ENCODE data around the gene ZNF296. TPM values are rescaled to one million over a fixed set of nuclear protein-coding genes. Genes with fewer than 3 reads are reported as not detected.

ZNF296 gene
- total RNA-seq (2021; fragmentation: NEBNext Ultra II Directional; extraction: Animal tissue kit (Norgen Biotek cat#: 25700)) (6.8 and 7.5 TPM in 2 replicates), polyA plus RNA-seq (2011; rRNA removed) (2.7 and 6.4 TPM in 2 replicates), polyA minus RNA-seq (2011; rRNA and poly(A)+ RNA removed) (1.1 TPM in 2 replicates)
- 2.3 TPM for polyA plus RNA-seq (2011; cell fraction: cytosol; rRNA removed)
- polyA plus RNA-seq (2011; cell fraction: nucleus; rRNA removed) = 6.4 TPM
- polyA plus RNA-seq (2012, experiment 1 of 2) = 3.2 to 8.2 TPM (median 7.6 TPM) in 4 replicates
- polyA plus RNA-seq (2012, experiment 2 of 2) = 7.1 TPM
- polyA plus RNA-seq (2013, experiment 1 of 2) = 6.4 TPM
- 6.2 TPM for polyA plus RNA-seq (2013, experiment 2 of 2)
- polyA minus RNA-seq (2011; cell fraction: cytosol; rRNA and poly(A)+ RNA removed) = 7.6 TPM
- 8.8 TPM for polyA minus RNA-seq (2011; cell fraction: nucleus; rRNA and poly(A)+ RNA removed)
- long read RNA-seq, experiment 1, transcript ZNF296-201 (3 exons, 1,744 nt) = major isoform, 12 of 18 reads
- long read RNA-seq, experiment 1, partial matches to known transcripts = 1 of 18 reads
- long read RNA-seq, experiment 1, other reads (novel, unspliced or antisense) = 5 of 18 reads
- long read RNA-seq, experiment 2 = 0 reads

- Histone ChIP-seq H3K4ac (replicated peaks; ENCODE audit: insufficient read length, low read depth, low read length) (no peak within 1 kb of the TSS), H3K14ac (ENCODE audit: insufficient read length) (no peak within 1 kb of the TSS), H2BK20ac (ENCODE audit: low read length) (peak within 1 kb of the TSS; percentile 29; the same call in 1 of the 2 replicates), H3K4me3 (ENCODE audit: extremely low read depth in 1 of 4, insufficient read depth in 2 of 4, low read depth in 3 of 4, low read length in 4 of 4) (peak within 1 kb of the TSS; percentile 66 to 88 (median 71)), H2AFZ (ENCODE audit: low read length) (no peak within 1 kb of the TSS), H3K18ac (ENCODE audit: extremely low read depth, low read length) (peak within 1 kb of the TSS; percentile 96; the same call in 1 of the 2 replicates), H3K4me2 (ENCODE audit: insufficient read depth in 1 of 2, low read depth in 2 of 2, low read length in 2 of 2) (peak within 1 kb of the TSS; percentile 93 to 99), H2BK12ac (ENCODE audit: low read depth, low read length) (peak within 1 kb of the TSS; percentile 52), H4K91ac (replicated peaks; ENCODE audit: insufficient read length, low read length) (peak within 1 kb of the TSS; percentile 62), H3K56ac (replicated peaks; ENCODE audit: insufficient read length, low read depth, low read length) (no peak within 1 kb of the TSS), H3K79me1 (ENCODE audit: low read depth, low read length) (no peaks in the 10 kb centered on the region), H2AK5ac (ENCODE audit: low read depth, low read length) (0 out of 2 replicates have a peak within 1 kb of the TSS, but pooled peaks have one; percentile 77), H3K9ac (replicated peaks in 1 of 4; ENCODE audit: extremely low read depth in 1 of 4, low read depth in 3 of 4, low read length in 3 of 4) (peak within 1 kb of the TSS in 3 of 4 experiments; percentile 48 to 77 (median 59); a peak in 6 of 7 replicates), H3K79me2 (ENCODE audit: control insufficient read depth in 1 of 2, insufficient read depth in 2 of 2, low read length in 2 of 2) (peaks cover 0 to 20% of the 10 kb centered on the region in 2 experiments; a peak in 2 of 4 replicates), H3K27ac (ENCODE audit: low read depth, low read length) (peak within 1 kb of the TSS; percentile 51; the same call in 1 of the 2 replicates), H4K5ac (ENCODE audit: insufficient read length, low read depth, low read length) (peak within 1 kb of the TSS; percentile 52), H3K9me3 (ENCODE audit: insufficient read depth in 2 of 2, low read depth in 1 of 2, low read length in 1 of 2) (no peaks in the 10 kb centered on the region), H3K4me1 (replicated peaks in 1 of 4; ENCODE audit: control insufficient read depth in 3 of 4, insufficient read depth in 4 of 4, low read length in 3 of 4) (peaks cover 13 to 34% (median 20%) of the 10 kb centered on the region in 4 experiments), H2BK15ac (ENCODE audit: low read length) (no peak within 1 kb of the TSS; the same call in 1 of the 2 replicates), H2BK120ac (replicated peaks; ENCODE audit: low read depth, low read length) (peak within 1 kb of the TSS; percentile 73), H3K36me3 (ENCODE audit: control insufficient read depth in 2 of 4, insufficient read depth in 4 of 4, low read length in 3 of 4) (peaks cover 0 to 19% (median 8%) of the 10 kb centered on the region in 4 experiments; a peak in 5 of 8 replicates), H2BK5ac (ENCODE audit: low read depth, low read length) (peak within 1 kb of the TSS; percentile 80), H3K23ac (ENCODE audit: insufficient read length) (no peak within 1 kb of the TSS), H3K27me3 (replicated peaks in 1 of 4; ENCODE audit: control insufficient read depth in 3 of 4, extremely low read depth in 1 of 4, insufficient read depth in 3 of 4, low read length in 3 of 4) (no peaks in the 10 kb centered on the region), H3K23me2 (ENCODE audit: low read depth, low read length) (peaks cover 17% of the 10 kb centered on the region), H4K20me1 (replicated peaks in 1 of 2; ENCODE audit: control insufficient read depth in 1 of 2, insufficient read depth in 2 of 2, low read length in 2 of 2) (peaks cover 2% of the 10 kb centered on the region in 2 experiments), H4K8ac (ENCODE audit: extremely low read depth, insufficient read depth, low read length) (no peak within 1 kb of the TSS; the same call in 1 of the 2 replicates)
- POLR2A ChIA-PET (ENCODE audit: partially characterized antibody) = interaction anchor here (0.6 to 8.5 kb wide), 16 partner anchors 10 to 184 kb away, joined by 3 to 230 read pairs (median 4); partner anchors contain the start of genes APOE, CLPTM1, PPP1R37 and TOMM40
- FAIRE-seq = no peak
- peak in 1 of 2 experiments; percentile 91 for DNase-seq (ENCODE audit: low read depth in 1 of 2, low spot score in 2 of 2)
- CTCF ChIA-PET (ENCODE audit: partially characterized antibody) = interaction anchor here (0.6 to 2.3 kb wide), 5 partner anchors 14 to 55 kb away, joined by 3 to 12 read pairs (median 6); no protein-coding TSS in a partner anchor
- WGBS, 2 experiments (ENCODE audit: extremely low coverage in 1 of 2, insufficient coverage in 1 of 2, insufficient read length in 1 of 2, insufficient replicate concordance in 2 of 2, low coverage in 1 of 2, low lambda C conversion rate in 2 of 2, missing lambda C conversion rate in 1 of 2) = 6% methylated on average over 35 of the region's 81 CpGs; no CpG with 5 or more reads in 1 of the 2 experiments
- no peak for TF ChIP-seq HDAC6 (IDR thresholded peaks at IDR 0.05; ENCODE audit: low read depth, low read length)
- peak; percentile 23 for TF ChIP-seq KDM4A (IDR thresholded peaks at IDR 0.05; ENCODE audit: low read depth, low read length, severe bottlenecking)
- no peak for TF ChIP-seq JUN (IDR thresholded peaks at IDR 0.05; ENCODE audit: low read depth, low read length)
- no peak for TF ChIP-seq SIN3A (conservative IDR thresholded peaks at IDR 0.05 in 1 of 2, IDR thresholded peaks at IDR 0.05 in 1 of 2; ENCODE audit: low read depth in 1 of 2, low read length in 2 of 2)
- TF ChIP-seq POLR2AphosphoS5 (IDR thresholded peaks at IDR 0.05; ENCODE audit: low read depth, low read length) = peak; percentile 71
- TF ChIP-seq JUND (IDR thresholded peaks at IDR 0.05; ENCODE audit: low read length) = no peak
- no peak for TF ChIP-seq ASH2L (IDR thresholded peaks at IDR 0.05; ENCODE audit: low read length)
- peak; percentile 94 for TF ChIP-seq MAX (IDR thresholded peaks at IDR 0.05)
These were observed at the start of gene ZNF296 for GRCh38 chr19:45076029-45076850. Gene ZNF296, minus strand, starts transcription at chr19:45076478. Its CDS starts 105 bp downstream, at chr19:45076373.

Data from H1 (cell line).